NK-92 (cell line): ENCODE results near the gene COCH.
"Not testable (repeated sequence)": the region's sequence is repeated elsewhere in the genome, so short reads cannot be mapped to it uniquely, and the experiment has no call there.

Source experiments
- DNase-seq: peaks from one replicate; lab custom pipeline; 2025; ENCODE audit not compliant: unreplicated experiment; lab: John Stamatoyannopoulos, UW

The COCH gene

DNA sequence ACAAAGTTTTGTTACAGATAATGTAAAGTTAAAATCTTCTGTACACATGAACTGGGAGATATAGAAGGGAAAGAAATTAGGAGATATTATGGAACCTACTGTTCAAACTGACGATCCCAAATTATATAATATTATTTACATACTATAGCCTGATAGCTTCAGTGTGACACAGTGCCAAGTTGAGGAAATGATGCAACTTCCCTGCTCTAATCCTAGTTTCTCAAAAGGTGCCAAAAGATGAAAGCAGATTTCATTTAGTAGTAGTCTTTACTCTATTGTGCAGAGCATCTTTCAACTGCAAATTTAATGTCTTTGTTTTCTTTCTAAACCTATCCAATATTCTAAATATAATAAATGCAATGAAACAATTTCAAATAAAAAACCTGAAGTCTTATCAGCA lies 46.9 kb downstream of the COCH start:
- DNase-seq, result no peak

DNA sequence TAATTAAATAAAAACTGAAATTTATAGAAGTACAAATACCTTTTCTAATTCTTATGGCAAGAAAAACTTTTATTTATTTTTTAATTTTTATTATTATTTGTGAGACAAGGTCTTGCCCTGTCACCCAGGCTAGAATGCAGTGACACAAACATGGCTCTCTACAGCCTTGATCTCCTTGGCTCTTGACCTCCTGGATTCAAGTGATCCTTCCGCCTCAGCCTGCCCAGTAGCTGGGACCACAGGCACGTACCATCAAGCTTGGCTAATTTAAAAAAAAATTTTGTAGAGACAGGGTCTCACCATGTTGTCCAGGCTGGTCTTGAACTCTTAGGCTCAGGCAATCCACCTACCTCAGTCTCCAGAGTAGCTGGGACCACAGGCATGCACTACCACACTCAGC lies 47.4 kb downstream of the COCH start:
- DNase-seq, result no peak

DNA sequence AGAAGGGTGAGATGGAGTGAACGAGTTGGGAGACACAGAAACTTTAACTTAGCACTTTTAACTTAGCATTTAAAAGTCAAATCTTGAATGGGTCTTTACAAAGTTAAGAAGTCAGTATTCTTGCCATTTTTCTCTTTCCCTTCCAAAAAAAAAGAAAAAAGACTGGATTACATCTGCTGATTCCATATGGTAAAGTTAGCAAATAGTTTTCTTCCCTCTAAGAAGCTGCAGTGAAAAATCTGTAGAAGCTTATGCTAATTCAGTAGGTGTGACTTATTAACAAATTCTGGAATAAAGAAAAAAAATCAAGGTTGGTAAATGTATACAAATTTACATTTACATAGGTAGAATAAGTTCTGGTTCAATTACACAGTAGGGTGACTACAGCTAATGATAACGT lies 50.9 kb downstream of the COCH start:
- DNase-seq, result no peak

DNA sequence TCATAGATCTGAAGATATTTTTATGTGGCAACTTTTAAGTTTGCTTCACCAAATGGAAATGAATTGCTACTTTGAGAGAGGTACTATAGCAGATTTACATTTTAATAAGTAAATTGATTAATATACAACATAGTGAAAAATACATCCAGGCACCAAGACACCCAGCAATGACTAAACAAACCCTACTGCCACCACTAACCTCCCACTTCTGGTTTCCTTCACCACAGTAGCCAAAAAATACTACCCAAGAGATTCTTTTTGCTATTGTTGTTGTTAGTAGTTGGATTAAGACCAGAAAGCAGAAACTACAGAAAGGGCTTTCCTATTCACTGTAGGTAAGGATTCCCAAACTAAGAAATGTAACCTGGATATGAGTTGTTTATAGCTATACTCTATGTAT lies 54.1 kb downstream of the COCH start:
- no peak for DNase-seq

DNA sequence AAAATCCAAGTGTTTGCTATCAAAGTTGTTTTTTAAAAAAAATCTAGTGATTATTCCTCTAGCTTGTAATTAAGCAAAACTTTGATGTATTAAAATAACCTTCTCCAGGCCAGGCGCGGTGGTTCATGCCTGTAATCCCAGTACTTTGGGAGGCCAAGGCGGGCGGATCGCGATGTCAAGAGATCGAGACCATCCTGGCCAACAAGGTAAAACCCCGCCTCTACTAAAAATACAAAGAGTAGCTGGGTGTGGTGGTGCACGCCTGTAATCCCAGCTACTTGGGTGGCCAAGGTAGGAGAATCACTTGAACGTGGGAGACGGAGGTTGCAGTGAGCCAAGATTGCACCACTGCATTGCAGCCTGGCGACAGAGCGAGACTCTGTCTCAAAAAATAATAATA lies 59.6 kb downstream of the COCH start:
- DNase-seq, result not testable (repeated sequence)

DNA sequence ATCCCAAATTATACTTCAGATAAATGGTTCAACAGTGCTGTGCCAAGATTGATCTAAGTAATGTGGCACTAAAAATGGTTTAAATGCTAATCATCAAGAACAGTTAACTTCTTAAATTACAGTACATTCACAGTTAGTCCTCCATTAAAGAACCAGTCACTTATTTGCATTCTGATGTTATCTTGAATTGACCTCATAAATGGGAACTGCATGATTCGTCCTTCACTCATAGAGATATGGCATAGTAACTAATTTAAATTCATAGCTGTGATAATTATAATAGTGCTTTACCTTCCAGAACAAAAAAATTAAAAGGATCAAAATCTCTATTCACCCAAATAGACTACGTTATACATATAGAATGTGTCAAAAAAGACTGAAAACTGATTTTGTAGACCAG lies 61.1 kb downstream of the COCH start:
- no peak for DNase-seq

DNA sequence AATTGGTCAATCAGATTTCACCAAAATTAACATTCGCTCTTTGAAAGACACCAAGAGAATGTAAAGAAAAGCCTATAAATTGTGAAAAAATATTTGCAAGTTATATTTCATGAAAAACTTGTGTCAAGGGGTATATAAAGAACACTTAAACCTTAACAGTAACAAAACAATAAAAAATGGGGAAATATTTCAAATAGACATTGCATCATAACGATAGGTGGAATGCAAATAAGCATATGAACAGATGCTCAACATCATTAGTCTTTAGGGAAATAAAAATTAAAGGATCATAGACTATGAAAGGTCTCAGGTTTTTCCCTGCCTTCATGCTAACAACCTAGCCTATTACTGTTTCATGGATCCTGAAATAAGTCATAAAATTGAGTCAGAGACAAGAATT lies 64.3 kb downstream of the COCH start:
- DNase-seq, result no peak
